Type B pancreatic cell (in vitro differentiated cells): ENCODE data around the gene OR1N2. TPM values are rescaled to one million over a fixed set of nuclear protein-coding genes. Genes with fewer than 3 reads are reported as not detected.
"Not testable (repeated sequence)": the region's sequence is repeated elsewhere in the genome, so short reads cannot be mapped to it uniquely, and the experiment has no call there.

Experiments used
- DNase-seq: peaks from one replicate; pipeline ENCODE4 v3.0.0; 2021; ENCODE audit warnings: mixed read lengths; ENCODE audit not compliant: unreplicated experiment; ENCODE audit errors: extremely low spot score
- H3K27ac Mint-ChIP-seq: 2 replicates; pipeline ENCODE4 v1.8.0; 2021; ENCODE audit warnings: mild to moderate bottlenecking, mixed read lengths
- H3K27me3 Mint-ChIP-seq: 2 replicates; pipeline ENCODE4 v1.8.0; 2021; ENCODE audit warnings: mixed read lengths
- H3K36me3 Mint-ChIP-seq: 2 replicates; pipeline ENCODE4 v1.8.0; 2021; ENCODE audit warnings: mixed read lengths
- H3K4me1 Mint-ChIP-seq: one replicate; pipeline ENCODE4 v1.8.0; 2021; ENCODE audit warnings: mixed read lengths; ENCODE audit not compliant: unreplicated experiment
- H3K4me3 Mint-ChIP-seq: 2 replicates; pipeline ENCODE4 v1.8.0; 2021; ENCODE audit warnings: mild to moderate bottlenecking, mixed read lengths
- H3K9me3 Mint-ChIP-seq: 2 replicates; pipeline ENCODE4 v1.8.0; 2021; ENCODE audit warnings: mixed read lengths
- CTCF ChIP-seq: fragments of 200-600 bp; sonication (generic); conservative IDR thresholded peaks from 2 replicates; pipeline ENCODE4 v1.5.0; 2021; ENCODE audit warnings: antibody characterized with exemption, mild to moderate bottlenecking
- total RNA-seq: library from RNA; stranded (reverse); gene quantifications from 2 replicates; pipeline ENCODE4 v1.2.1, GENCODE V29; 2021; ENCODE audit warnings: low replicate concordance

The OR1N2 gene
- total RNA-seq, 1 donor from 2014 or later = not detected

- H3K27me3 Mint-ChIP-seq = peaks cover 5% of the 10 kb centered on the region
- H3K4me3 Mint-ChIP-seq = no peak overlapping the region
- no peak for TF ChIP-seq CTCF
- no peak overlapping the region for H3K27ac Mint-ChIP-seq
- no peaks in the 10 kb centered on the region for H3K4me1 Mint-ChIP-seq
- no peak for DNase-seq
- no peaks in the 10 kb centered on the region for H3K36me3 Mint-ChIP-seq
- H3K9me3 Mint-ChIP-seq = no peaks in the 10 kb centered on the region
Observed at GRCh38 chr9:122526602-122527001, 26.3 kb upstream of the OR1N2 start.

GRCh38 chr9:122527193-122527592 lies 25.7 kb upstream of the OR1N2 start, which contains the start of gene OR1N1:
TSS of gene OR1N1 (minus strand) at chr9:122527293. CDS start at chr9:122527293, 0 bp downstream.
- DNase-seq = no peak
- Mint-ChIP-seq H3K27me3 (peaks cover 5% of the 10 kb centered on the region), H3K9me3 (no peaks in the 10 kb centered on the region), H3K27ac (no peak within 1 kb of the TSS), H3K36me3 (no peaks in the 10 kb centered on the region), H3K4me3 (no peak within 1 kb of the TSS), H3K4me1 (no peaks in the 10 kb centered on the region)
- TF ChIP-seq CTCF = no peak

GRCh38 chr9:122531157-122531556 lies 21.8 kb upstream of the OR1N2 start:
- not testable (repeated sequence) for H3K27ac Mint-ChIP-seq, H3K36me3 Mint-ChIP-seq, DNase-seq, H3K9me3 Mint-ChIP-seq, H3K4me1 Mint-ChIP-seq, H3K4me3 Mint-ChIP-seq
- peaks cover 13% of the 10 kb centered on the region for H3K27me3 Mint-ChIP-seq

GRCh38 chr9:122536134-122536533 lies 16.8 kb upstream of the OR1N2 start:
- DNase-seq = no peak
- H3K27me3 Mint-ChIP-seq = peaks cover 13% of the 10 kb centered on the region
- H3K9me3 Mint-ChIP-seq = peaks cover 7% of the 10 kb centered on the region
- H3K36me3 Mint-ChIP-seq = no peaks in the 10 kb centered on the region
- H3K4me1 Mint-ChIP-seq = no peaks in the 10 kb centered on the region
- no peak for TF ChIP-seq CTCF
- H3K27ac Mint-ChIP-seq = no peak overlapping the region
- H3K4me3 Mint-ChIP-seq = no peak overlapping the region

GRCh38 chr9:122537066-122537465 lies 15.8 kb upstream of the OR1N2 start:
- not testable (repeated sequence) for H3K4me3 Mint-ChIP-seq, H3K9me3 Mint-ChIP-seq, H3K27ac Mint-ChIP-seq, H3K36me3 Mint-ChIP-seq, H3K4me1 Mint-ChIP-seq, DNase-seq
- peaks cover 13% of the 10 kb centered on the region for H3K27me3 Mint-ChIP-seq

- Mint-ChIP-seq H3K27me3 (peaks cover 7% of the 10 kb centered on the region), H3K4me1 (no peaks in the 10 kb centered on the region), H3K27ac (no peak overlapping the region), H3K36me3 (no peaks in the 10 kb centered on the region), H3K9me3 (peaks cover 7% of the 10 kb centered on the region), H3K4me3 (no peak overlapping the region)
- TF ChIP-seq CTCF = no peak
- DNase-seq = no peak
Observed at GRCh38 chr9:122538757-122539156, 14.2 kb upstream of the OR1N2 start.

- no peaks in the 10 kb centered on the region for H3K9me3 Mint-ChIP-seq
- no peak for TF ChIP-seq CTCF
- no peaks in the 10 kb centered on the region for H3K27me3 Mint-ChIP-seq
- H3K4me1 Mint-ChIP-seq = no peaks in the 10 kb centered on the region
- no peak overlapping the region for H3K4me3 Mint-ChIP-seq
- H3K27ac Mint-ChIP-seq = no peak overlapping the region
- H3K36me3 Mint-ChIP-seq = no peaks in the 10 kb centered on the region
- no peak for DNase-seq
Observed at GRCh38 chr9:122546196-122546595, 6.7 kb upstream of the OR1N2 start.
